OCI-LY1 (cell line): ENCODE data around the gene PAPSS2.

Experiments used
- CTCF ChIP-seq: fragments of 200-600 bp; sonication (generic), shearing (Covaris generic); IDR thresholded peaks from 2 replicates; pipeline ENCODE4 v1.5.1; 2017; ENCODE audit warnings: mild to moderate bottlenecking, antibody characterized with exemption, low read length, moderate library complexity, mixed read lengths
- EZH2 ChIP-seq: fragments of 200-600 bp; sonication (generic), shearing (Covaris generic); IDR thresholded peaks from 2 replicates; pipeline ENCODE4 v1.8.0; 2017; ENCODE audit warnings: borderline replicate concordance, mixed run types, mild to moderate bottlenecking, antibody characterized with exemption, low read length, moderate library complexity, mixed read lengths

GRCh38 chr10:87658321-87658795, 1.3 kb upstream of the PAPSS2 start:
- TF ChIP-seq CTCF (no peak), EZH2 (no peak)
